Measurements from ENCODE around the gene KCNQ1. TPM values are rescaled to one million over a fixed set of nuclear protein-coding genes. Genes with fewer than 3 reads are reported as not detected.

The KCNQ1 gene
- total RNA-seq, 1 experiment from 2014 or later: 2.5 TPM

GRCh38 chr11:2419638-2420501 is 24.9 kb upstream of the KCNQ1 start:
- TF ChIP-seq ZNF671 (CRISPR knock-in tag; IDR thresholded peaks at IDR 0.05) (no peak), CTCF (IDR thresholded peaks at IDR 0.05) (peak; percentile 45; the same call in 1 of the 2 replicates)
- ChIA-PET POLR2A (interaction anchor here (0.7 to 1.7 kb wide), 2 partner anchors 19 to 115 kb away, joined by 4 read pairs; partner anchors contain the start of gene TSSC4), CTCF (interaction anchor here (0.5 to 7.6 kb wide), 51 partner anchors 8 to 767 kb away, joined by 3 to 398 read pairs (median 5); partner anchors contain the start of genes C11orf21, CD81, TSPAN32 and TSSC4)
- ATAC-seq: peak; percentile 32
- H3K9me3 Mint-ChIP-seq: no peaks in the 10 kb centered on the region
- no peak overlapping the region for H3K4me3 Mint-ChIP-seq
- H3K36me3 Mint-ChIP-seq: no peaks in the 10 kb centered on the region
- no peak overlapping the region for H3K27ac Mint-ChIP-seq
- no peaks in the 10 kb centered on the region for H3K4me1 Mint-ChIP-seq
- DNase-seq (ENCODE audit: low spot score): peak; percentile 78
- peaks cover 4% of the 10 kb centered on the region for H3K27me3 Mint-ChIP-seq (ENCODE audit: low read depth)

- DNase-seq (ENCODE audit: low spot score) (peak; percentile 84), ATAC-seq (peak; percentile 94)
- no peaks in the 10 kb centered on the region for H3K9me3 Mint-ChIP-seq
- ChIA-PET CTCF (interaction anchor here (0.6 to 7.6 kb wide), 47 partner anchors 12 to 768 kb away, joined by 3 to 398 read pairs (median 5); partner anchors contain the start of genes C11orf21, CD81, TSPAN32 and TSSC4), POLR2A (interaction anchor here (0.7 to 1.7 kb wide), 2 partner anchors 20 to 116 kb away, joined by 4 read pairs; partner anchors contain the start of gene TSSC4)
- peaks cover 4% of the 10 kb centered on the region for H3K27me3 Mint-ChIP-seq (ENCODE audit: low read depth)
- peak; percentile 78 for TF ChIP-seq CTCF (IDR thresholded peaks at IDR 0.05)
- TF ChIP-seq SMAD3 (CRISPR knock-in tag; IDR thresholded peaks at IDR 0.05; ENCODE audit: borderline replicate concordance): no peak
- no peak for TF ChIP-seq CREM (CRISPR knock-in tag; IDR thresholded peaks at IDR 0.05)
- peak; percentile 23; the same call in 1 of the 2 replicates for TF ChIP-seq FOXP1 (CRISPR knock-in tag; IDR thresholded peaks at IDR 0.05; ENCODE audit: borderline replicate concordance)
- no peak for TF ChIP-seq CREB1 (CRISPR knock-in tag; IDR thresholded peaks at IDR 0.05)
- peak; percentile 52; the same call in 1 of the 2 replicates for TF ChIP-seq HMGXB4 (CRISPR knock-in tag; IDR thresholded peaks at IDR 0.05)
- no peak for TF ChIP-seq ZNF317 (CRISPR knock-in tag; IDR thresholded peaks at IDR 0.05; ENCODE audit: borderline replicate concordance, low read depth)
- no peak for TF ChIP-seq NFYB (CRISPR knock-in tag; conservative IDR thresholded peaks at IDR 0.05; ENCODE audit: low read depth)
- TF ChIP-seq ARID4B (CRISPR knock-in tag; IDR thresholded peaks at IDR 0.05; ENCODE audit: borderline replicate concordance): no peak
- TF ChIP-seq ZNF263 (CRISPR knock-in tag; IDR thresholded peaks at IDR 0.05; ENCODE audit: low read depth): 0 out of 2 replicates have a peak, but pooled peaks have one; percentile 24
- TF ChIP-seq TCF7 (CRISPR knock-in tag; IDR thresholded peaks at IDR 0.05; ENCODE audit: low read depth): no peak
- H3K4me3 Mint-ChIP-seq: no peak overlapping the region
- no peaks in the 10 kb centered on the region for H3K4me1 Mint-ChIP-seq
- no peak overlapping the region for H3K27ac Mint-ChIP-seq
- H3K36me3 Mint-ChIP-seq: no peaks in the 10 kb centered on the region
Measured at GRCh38 chr11:2420502-2421225, 24.1 kb upstream of the KCNQ1 start.

All from WTC11 (cell line).